Hepatocyte (in vitro differentiated cells): ENCODE results near the gene DLX3. TPM values are rescaled to one million over a fixed set of nuclear protein-coding genes. Genes with fewer than 3 reads are reported as not detected.

Experiments
- DNase-seq: peaks from one replicate; pipeline ENCODE4 v3.0.0-alpha.2; 2016; ENCODE audit warnings: low spot score
- H2AFZ ChIP-seq: fragments of 200-600 bp; sonication (generic); 2 replicates; pipeline ENCODE4 v1.6.0; 2016; ENCODE audit warnings: antibody characterized with exemption, mild to moderate bottlenecking
- H3K27ac ChIP-seq: fragments of 200-600 bp; sonication (generic); 2 replicates; pipeline ENCODE4 v1.5.1; 2016; ENCODE audit warnings: mild to moderate bottlenecking
- H3K27me3 ChIP-seq: fragments of 200-600 bp; sonication (generic); 2 replicates; pipeline ENCODE4 v1.6.1; 2016
- H3K36me3 ChIP-seq: fragments of 200-600 bp; sonication (generic); replicated peaks from 2 replicates; pipeline ENCODE4 v1.5.1; 2016; ENCODE audit warnings: low read depth; ENCODE audit not compliant: insufficient read depth
- H3K4me1 ChIP-seq: fragments of 200-600 bp; sonication (generic); 2 replicates; pipeline ENCODE4 v1.5.1; 2016; ENCODE audit warnings: mild to moderate bottlenecking, moderate library complexity; ENCODE audit not compliant: insufficient read depth
- H3K4me2 ChIP-seq: fragments of 200-600 bp; sonication (generic); 2 replicates; pipeline ENCODE4 v1.6.0; 2016
- H3K4me3 ChIP-seq: fragments of 200-600 bp; sonication (generic); 2 replicates; pipeline ENCODE4 v1.5.1; 2016; ENCODE audit warnings: mild to moderate bottlenecking
- H3K79me2 ChIP-seq: fragments of 200-600 bp; sonication (generic); 2 replicates; pipeline ENCODE4 v1.6.0; 2017; ENCODE audit warnings: mild to moderate bottlenecking
- H3K9me2 ChIP-seq: fragments of 200-600 bp; sonication (generic); replicated peaks from 2 replicates; pipeline ENCODE4 v1.6.0; 2017; ENCODE audit warnings: mild to moderate bottlenecking; ENCODE audit not compliant: insufficient read depth
- H3K9me3 ChIP-seq: fragments of 200-600 bp; sonication (generic); 2 replicates; pipeline ENCODE4 v1.5.1; 2016; ENCODE audit warnings: low read depth, mild to moderate bottlenecking
- H4K20me1 ChIP-seq: fragments of 200-600 bp; sonication (generic); 2 replicates; pipeline ENCODE4 v1.6.0; 2016; ENCODE audit warnings: mild to moderate bottlenecking; ENCODE audit not compliant: insufficient read depth, poor library complexity, severe bottlenecking
- CTCF ChIP-seq: fragments of 200-600 bp; sonication (generic); IDR thresholded peaks from 2 replicates; pipeline ENCODE4 v1.5.1; 2016; ENCODE audit warnings: antibody characterized with exemption, mild to moderate bottlenecking; ENCODE audit not compliant: poor library complexity
- EZH2 ChIP-seq: fragments of 200-600 bp; sonication (generic); IDR thresholded peaks from 2 replicates; pipeline ENCODE4 v1.6.1; 2016; ENCODE audit warnings: antibody characterized with exemption, mild to moderate bottlenecking, borderline replicate concordance
- EZH2phosphoT487 ChIP-seq: fragments of 200-600 bp; sonication (generic); IDR thresholded peaks from one replicate; pipeline ENCODE4 v1.6.1; 2018; ENCODE audit warnings: antibody characterized with exemption, mild to moderate bottlenecking, low read depth, moderate library complexity; ENCODE audit not compliant: unreplicated experiment, severe bottlenecking
- WGBS: methylation state at CpG from one replicate; pipeline ENCODE4 v1.1.6; 2016; ENCODE audit warnings: low lambda C conversion rate; ENCODE audit errors: missing lambda C conversion rate; 5-methylcytosine and 5-hydroxymethylcytosine counted together
- polyA plus RNA-seq: library from polyadenylated mRNA; unstranded; fragments of >200 nt; fragmentation: Nextera tagmentation; extraction: Ambion mirVana; gene quantifications from 2 replicates; pipeline ENCODE4 v1.2.1, GENCODE V29; 2016
- total RNA-seq: library from RNA; depleted of rRNA; stranded (reverse); fragments of >200 nt; gene quantifications from 2 replicates; pipeline ENCODE4 v1.2.3, GENCODE V29; 2014

The DLX3 gene
- total and polyA plus RNA-seq, 2 experiments from 2014 or later: 0.37 to 1.1 TPM

DNA sequence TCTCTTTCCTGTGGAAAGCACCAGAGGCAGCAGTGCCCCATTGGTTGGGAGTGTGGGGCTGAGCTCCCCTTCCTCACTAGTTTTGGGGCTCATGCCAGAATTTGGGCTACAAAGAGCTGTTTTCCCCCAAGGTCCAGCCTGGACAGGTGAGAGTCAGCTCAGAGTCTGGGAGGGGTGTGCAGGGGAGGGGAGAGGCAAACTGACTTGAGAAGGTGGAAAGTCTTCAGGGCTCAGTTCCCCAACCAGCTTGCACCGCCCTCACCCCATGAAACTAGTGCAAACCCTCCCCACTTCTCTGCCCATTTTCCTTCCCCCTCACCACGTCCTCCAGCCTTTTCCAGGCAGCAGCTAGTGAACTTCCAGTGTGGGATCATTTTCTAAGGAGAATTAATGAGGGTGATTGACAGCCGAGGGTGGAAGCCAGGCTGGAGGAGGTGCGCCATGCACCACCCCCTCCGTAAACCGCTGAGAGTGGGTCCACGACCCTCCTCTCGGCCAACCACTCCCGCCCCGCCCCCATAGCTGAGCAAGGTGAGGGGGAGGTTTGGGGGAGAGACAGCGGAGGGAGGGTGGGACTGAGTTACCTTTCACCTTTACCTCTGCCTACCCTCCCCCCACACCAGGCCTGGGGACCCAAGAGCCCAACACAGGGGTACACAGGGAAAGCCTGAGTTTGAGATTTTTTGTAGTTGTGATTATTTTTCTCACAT, 32.3 kb downstream of the DLX3 start:
- DNase-seq: no peak
- TF ChIP-seq CTCF (no peak), EZH2 (peak; percentile 8)
- H3K9me2 ChIP-seq: no peaks in the 10 kb centered on the region
- no peak overlapping the region for H2AFZ ChIP-seq
- no peak overlapping the region for H3K27ac ChIP-seq
- no peak overlapping the region for H3K4me2 ChIP-seq
- peaks cover 69% of the 10 kb centered on the region for H3K27me3 ChIP-seq
- H4K20me1 ChIP-seq: no peaks in the 10 kb centered on the region
- no peak overlapping the region for H3K4me3 ChIP-seq
- H3K79me2 ChIP-seq: no peaks in the 10 kb centered on the region
- H3K9me3 ChIP-seq: no peaks in the 10 kb centered on the region
- peaks cover 17% of the 10 kb centered on the region for H3K4me1 ChIP-seq
- WGBS: 26% methylated on average over 6 of the region's 11 CpGs
- H3K36me3 ChIP-seq: no peaks in the 10 kb centered on the region

- H3K79me2 ChIP-seq: no peaks in the 10 kb centered on the region
- no peaks in the 10 kb centered on the region for H4K20me1 ChIP-seq
- no peaks in the 10 kb centered on the region for H3K9me3 ChIP-seq
- H3K4me1 ChIP-seq: peaks cover 10% of the 10 kb centered on the region
- H3K36me3 ChIP-seq: no peaks in the 10 kb centered on the region
- 67% methylated on average over 8 of the region's 8 CpGs for WGBS
- TF ChIP-seq EZH2phosphoT487 (no peak), EZH2 (no peak), CTCF (no peak)
- no peak overlapping the region for H3K4me2 ChIP-seq
- H3K9me2 ChIP-seq: no peaks in the 10 kb centered on the region
- H3K27me3 ChIP-seq: peaks cover 35% of the 10 kb centered on the region
- no peak overlapping the region for H3K27ac ChIP-seq
- no peak overlapping the region for H2AFZ ChIP-seq
- DNase-seq: no peak
- H3K4me3 ChIP-seq: no peak overlapping the region
These were observed 35.7 kb downstream of the DLX3 start for GRCh38 chr17:49959183-49959935.

DNA sequence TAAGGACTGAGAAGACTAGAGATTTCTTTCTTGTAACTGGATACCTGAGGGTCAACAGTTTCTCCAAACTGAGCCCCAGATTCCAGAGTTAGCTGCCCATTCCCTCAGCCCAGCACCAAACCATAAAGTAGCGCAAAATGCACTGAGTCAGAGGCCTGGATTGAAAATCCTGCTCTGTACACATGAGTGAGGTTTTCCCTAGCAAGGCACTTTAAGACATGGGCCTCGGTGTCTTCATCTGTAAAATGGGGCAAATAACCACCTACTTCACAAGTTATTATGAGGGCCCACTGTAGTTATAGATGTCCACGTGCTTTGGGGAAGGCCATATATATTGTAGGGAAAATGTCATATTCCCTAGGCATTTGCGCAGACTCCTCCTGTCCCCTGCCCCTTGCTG, 36.3 kb downstream of the DLX3 start:
- no peak overlapping the region for H3K4me2 ChIP-seq
- WGBS: 89% methylated on average over 4 of the region's 4 CpGs
- no peak for DNase-seq
- H3K4me3 ChIP-seq: no peak overlapping the region
- no peaks in the 10 kb centered on the region for H3K36me3 ChIP-seq
- peaks cover 3% of the 10 kb centered on the region for H3K4me1 ChIP-seq
- H2AFZ ChIP-seq: no peak overlapping the region
- H3K9me3 ChIP-seq: no peaks in the 10 kb centered on the region
- H3K79me2 ChIP-seq: no peaks in the 10 kb centered on the region
- H3K27me3 ChIP-seq: peaks cover 29% of the 10 kb centered on the region
- TF ChIP-seq EZH2phosphoT487 (no peak), EZH2 (no peak), CTCF (no peak)
- H3K27ac ChIP-seq: no peak overlapping the region
- no peaks in the 10 kb centered on the region for H3K9me2 ChIP-seq
- H4K20me1 ChIP-seq: no peaks in the 10 kb centered on the region
